ENCODE data around the gene PRR12. TPM values are rescaled to one million over a fixed set of nuclear protein-coding genes. Genes with fewer than 3 reads are reported as not detected.
A peak's percentile ranks its signal among the peaks of the same experiment; 100 is the strongest.

Gene PRR12
- polyA plus RNA-seq, 3 donors: 17.0 to 30.2 (median 28.6) TPM

DNA sequence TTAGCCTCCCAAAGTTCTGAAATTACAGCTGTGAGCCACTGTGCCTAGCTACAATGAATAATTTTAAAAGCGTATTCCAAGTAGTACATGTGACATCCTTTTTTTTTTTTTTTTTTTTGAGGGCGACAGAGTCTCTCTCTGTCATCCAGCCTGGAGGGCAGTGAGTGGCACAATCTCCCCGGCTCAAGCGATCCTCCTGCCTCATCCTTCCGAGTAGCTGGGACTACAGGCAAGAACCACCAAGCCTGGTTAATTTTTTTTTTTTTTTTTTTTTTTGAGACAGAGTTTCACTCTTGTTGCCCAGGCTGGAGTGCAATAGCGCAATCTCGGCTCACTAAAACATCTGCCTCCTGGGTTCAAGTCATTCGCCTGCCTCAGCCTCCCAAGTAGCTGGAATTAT lies 3.8 kb upstream of the PRR12 start:
- DNase-seq (ENCODE audit: extremely low read depth in 1 of 11, low read depth in 9 of 11, low spot score in 4 of 11): no peak

GRCh38 chr19:49588365-49589122 lies 2.4 kb upstream of the PRR12 start:
- DNase-seq (ENCODE audit: extremely low read depth in 1 of 11, low read depth in 9 of 11, low spot score in 4 of 11): no peak

GRCh38 chr19:49589502-49589905 lies 1.5 kb upstream of the PRR12 start:
- no peak for DNase-seq (ENCODE audit: extremely low read depth in 1 of 11, low read depth in 9 of 11, low spot score in 4 of 11)

GRCh38 chr19:49590071-49590970 lies 661 bp upstream of the PRR12 start:
- peak; percentile 86 to 96 (median 93) for DNase-seq (ENCODE audit: extremely low read depth in 1 of 11, low read depth in 9 of 11, low spot score in 4 of 11)

- no peak for DNase-seq (ENCODE audit: extremely low read depth in 1 of 11, low read depth in 9 of 11, low spot score in 4 of 11)
Observed at GRCh38 chr19:49591731-49592485, 926 bp downstream of the PRR12 start.

GRCh38 chr19:49592486-49593232 lies 1.7 kb downstream of the PRR12 start:
- DNase-seq (ENCODE audit: extremely low read depth in 1 of 11, low read depth in 9 of 11, low spot score in 4 of 11): no peak

GRCh38 chr19:49593233-49594113 lies 2.5 kb downstream of the PRR12 start:
- DNase-seq (ENCODE audit: extremely low read depth in 1 of 11, low read depth in 9 of 11, low spot score in 4 of 11): peak in 10 of 11 donors; percentile 72 to 90 (median 85)

DNA sequence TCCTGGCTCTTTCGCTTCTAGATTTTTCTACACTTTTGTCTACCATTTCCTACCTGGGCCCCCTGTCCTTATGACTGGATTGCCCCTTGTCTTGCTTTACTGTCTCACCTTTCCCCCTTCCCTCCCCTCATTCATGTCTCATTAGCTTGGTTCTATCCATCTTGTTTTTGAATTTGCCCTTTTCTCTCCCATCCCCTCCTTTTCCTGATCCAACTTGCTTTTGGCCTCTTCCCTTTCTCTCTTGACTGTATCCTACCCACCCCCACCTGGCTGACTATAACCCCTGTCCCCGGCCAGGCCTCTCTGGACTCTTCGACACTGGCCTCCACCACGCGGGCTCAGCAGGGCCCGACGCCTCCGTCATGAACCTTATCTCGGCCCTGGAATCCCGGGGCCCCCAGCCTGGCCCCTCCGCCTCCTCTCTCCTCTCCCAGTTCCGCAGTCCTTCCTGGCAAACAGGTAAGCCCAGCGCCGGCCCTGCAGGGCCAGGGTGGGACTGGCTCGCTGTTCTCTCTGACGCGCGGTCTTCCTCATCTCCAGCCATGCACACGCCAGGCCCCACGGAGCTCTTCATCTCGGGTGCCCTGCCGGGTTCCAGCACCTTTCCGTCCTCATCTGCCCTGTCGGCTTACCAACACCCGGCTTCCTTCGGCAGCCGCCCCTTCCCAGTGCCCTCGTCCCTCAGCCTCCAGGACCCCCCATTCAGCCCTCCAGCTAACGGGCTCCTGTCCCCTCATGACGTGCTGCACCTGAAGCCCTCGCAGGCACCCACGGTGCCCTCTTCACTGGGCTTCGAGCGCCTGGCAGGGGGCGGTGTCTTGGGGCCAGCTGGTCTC lies 3.4 kb downstream of the PRR12 start:
- DNase-seq (ENCODE audit: extremely low read depth in 1 of 11, low read depth in 9 of 11, low spot score in 4 of 11): no peak

DNA sequence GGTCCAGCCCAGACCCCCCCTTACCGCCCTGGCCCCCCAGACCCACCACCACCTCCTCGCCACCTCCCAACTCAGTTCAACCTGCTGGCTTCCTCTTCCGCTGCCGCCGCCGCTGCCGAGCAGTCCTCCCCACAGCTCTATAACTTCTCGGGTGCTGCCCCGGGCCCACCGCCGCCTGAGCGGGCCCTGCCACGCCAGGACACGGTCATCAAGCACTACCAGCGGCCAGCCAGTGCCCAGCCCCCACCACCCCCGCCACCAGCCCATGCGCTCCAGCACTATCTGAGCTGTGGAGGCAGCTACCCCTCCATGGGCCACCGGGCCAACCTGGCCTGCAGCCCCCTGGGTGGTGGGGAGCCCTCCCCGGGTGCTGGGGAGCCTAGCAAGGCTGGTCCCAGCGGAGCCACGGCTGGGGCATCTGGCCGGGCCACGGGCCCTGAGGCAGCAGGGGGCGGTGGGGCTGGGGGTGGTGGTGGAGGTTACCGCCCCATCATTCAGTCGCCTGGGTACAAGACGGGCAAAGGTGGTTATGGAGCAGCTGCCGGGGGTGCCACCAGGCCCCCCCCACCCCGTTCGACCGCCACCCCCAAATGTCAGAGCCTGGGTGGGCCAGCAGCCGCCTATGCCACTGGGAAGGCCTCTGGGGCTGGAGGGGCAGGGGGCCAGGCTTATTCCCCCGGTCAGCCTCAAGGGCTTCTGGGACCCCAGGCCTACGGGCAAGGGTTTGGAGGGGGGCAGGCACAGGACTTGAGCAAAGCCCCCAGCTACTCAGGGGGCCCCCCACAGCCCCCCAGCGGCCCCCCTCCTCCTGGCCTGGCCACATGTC lies 4.2 kb downstream of the PRR12 start:
- no peak for DNase-seq (ENCODE audit: extremely low read depth in 1 of 11, low read depth in 9 of 11, low spot score in 4 of 11)

DNA sequence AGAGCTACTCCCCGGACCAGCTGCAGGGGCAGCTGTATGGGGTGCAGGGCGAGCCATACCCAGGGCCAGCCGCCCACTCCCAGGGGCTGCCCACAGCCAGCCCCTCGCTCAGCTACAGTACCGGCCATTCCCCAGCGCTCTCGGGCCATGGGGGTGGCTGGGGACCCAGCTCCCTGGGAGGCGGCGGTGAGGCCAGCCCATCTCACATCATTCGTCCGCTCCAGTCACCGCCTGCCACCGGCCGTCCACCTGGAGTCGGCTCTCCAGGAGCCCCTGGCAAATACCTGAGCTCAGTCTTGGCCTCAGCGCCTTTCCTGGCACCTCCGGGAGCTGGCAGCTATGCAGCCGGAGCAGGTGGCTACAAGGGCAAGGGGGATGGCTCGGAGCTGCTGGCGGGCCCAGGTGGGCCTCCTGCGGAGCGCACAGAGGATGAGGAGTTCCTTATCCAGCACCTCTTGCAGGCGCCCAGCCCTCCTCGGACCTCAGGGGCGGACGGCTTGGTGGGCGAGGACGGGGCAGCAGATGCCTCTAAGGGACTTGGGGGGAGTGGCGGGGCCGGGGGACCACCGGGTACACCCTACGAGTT lies 4.9 kb downstream of the PRR12 start:
- no peak for DNase-seq (ENCODE audit: extremely low read depth in 1 of 11, low read depth in 9 of 11, low spot score in 4 of 11)

- no peak for DNase-seq (ENCODE audit: extremely low read depth in 1 of 11, low read depth in 9 of 11, low spot score in 4 of 11)
Observed at GRCh38 chr19:49596407-49596806, 5.4 kb downstream of the PRR12 start.

DNA sequence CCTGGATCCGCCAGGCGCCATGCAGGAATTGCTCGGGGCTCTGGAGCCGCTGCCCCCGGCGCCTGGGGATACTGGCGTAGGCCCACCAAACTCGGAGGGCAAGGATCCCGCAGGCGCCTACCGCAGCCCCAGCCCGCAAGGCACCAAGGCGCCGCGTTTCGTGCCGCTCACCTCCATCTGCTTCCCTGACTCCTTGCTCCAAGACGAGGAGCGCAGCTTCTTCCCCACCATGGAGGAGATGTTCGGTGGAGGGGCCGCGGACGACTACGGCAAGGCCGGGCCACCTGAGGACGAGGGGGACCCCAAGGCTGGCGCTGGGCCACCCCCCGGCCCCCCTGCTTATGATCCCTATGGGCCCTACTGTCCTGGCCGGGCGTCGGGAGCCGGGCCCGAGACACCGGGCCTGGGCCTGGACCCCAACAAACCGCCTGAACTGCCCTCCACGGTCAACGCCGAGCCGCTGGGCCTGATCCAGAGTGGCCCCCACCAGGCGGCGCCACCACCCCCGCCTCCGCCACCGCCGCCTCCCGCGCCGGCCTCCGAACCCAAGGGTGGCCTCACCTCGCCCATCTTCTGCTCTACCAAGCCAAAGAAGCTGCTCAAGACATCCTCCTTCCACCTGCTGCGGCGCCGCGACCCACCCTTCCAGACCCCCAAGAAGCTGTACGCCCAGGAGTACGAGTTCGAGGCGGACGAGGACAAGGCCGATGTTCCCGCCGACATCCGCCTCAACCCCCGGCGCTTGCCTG lies 6.1 kb downstream of the PRR12 start:
- DNase-seq (ENCODE audit: extremely low read depth in 1 of 11, low read depth in 9 of 11, low spot score in 4 of 11): no peak

DNA sequence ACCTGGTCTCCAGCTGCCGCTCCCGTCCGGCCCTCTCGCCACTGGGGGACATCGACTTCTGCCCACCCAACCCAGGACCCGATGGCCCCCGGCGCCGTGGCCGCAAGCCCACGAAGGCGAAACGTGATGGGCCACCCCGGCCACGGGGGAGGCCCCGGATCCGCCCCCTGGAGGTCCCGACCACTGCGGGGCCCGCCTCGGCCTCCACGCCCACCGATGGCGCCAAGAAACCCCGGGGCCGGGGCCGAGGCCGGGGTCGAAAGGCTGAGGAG lies 6.7 kb downstream of the PRR12 start:
- no peak for DNase-seq (ENCODE audit: extremely low read depth in 1 of 11, low read depth in 9 of 11, low spot score in 4 of 11)

DNA sequence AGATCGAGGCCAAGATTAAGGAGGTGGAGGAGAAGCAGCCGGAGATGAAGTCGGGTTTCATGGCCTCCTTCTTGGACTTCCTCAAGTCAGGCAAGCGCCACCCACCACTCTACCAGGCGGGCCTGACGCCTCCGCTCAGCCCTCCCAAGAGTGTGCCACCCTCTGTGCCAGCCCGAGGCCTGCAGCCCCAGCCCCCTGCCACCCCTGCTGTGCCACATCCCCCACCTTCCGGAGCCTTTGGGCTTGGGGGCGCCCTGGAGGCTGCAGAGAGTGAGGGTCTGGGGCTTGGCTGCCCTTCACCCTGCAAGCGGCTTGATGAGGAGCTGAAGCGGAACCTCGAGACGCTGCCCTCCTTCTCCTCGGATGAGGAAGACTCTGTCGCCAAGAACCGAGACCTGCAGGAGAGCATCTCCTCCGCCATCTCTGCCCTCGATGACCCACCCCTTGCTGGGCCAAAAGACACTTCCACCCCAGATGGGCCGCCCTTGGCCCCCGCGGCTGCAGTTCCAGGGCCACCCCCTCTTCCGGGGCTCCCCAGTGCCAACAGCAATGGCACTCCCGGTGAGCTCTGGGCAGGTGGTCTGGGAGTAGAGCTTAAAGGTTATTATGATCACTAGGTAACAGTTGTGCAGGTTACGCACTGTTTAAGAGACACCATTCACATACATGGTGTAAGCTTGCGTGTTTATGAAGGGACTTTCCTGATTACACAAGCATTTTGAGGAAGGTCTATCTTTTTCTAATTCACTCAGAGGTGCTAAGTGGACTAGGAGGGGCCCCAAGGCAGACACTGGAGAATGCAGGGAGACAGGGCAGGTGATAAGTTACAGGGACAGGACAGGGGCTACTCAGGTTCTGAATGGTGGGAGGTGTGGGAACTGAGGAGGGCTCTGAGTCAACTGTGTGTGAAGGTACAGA lies 8.7 kb downstream of the PRR12 start:
- DNase-seq (ENCODE audit: extremely low read depth in 1 of 11, low read depth in 9 of 11, low spot score in 4 of 11): no peak
